ENCODE results near the gene CCDC88B.

The CCDC88B gene, protein sequence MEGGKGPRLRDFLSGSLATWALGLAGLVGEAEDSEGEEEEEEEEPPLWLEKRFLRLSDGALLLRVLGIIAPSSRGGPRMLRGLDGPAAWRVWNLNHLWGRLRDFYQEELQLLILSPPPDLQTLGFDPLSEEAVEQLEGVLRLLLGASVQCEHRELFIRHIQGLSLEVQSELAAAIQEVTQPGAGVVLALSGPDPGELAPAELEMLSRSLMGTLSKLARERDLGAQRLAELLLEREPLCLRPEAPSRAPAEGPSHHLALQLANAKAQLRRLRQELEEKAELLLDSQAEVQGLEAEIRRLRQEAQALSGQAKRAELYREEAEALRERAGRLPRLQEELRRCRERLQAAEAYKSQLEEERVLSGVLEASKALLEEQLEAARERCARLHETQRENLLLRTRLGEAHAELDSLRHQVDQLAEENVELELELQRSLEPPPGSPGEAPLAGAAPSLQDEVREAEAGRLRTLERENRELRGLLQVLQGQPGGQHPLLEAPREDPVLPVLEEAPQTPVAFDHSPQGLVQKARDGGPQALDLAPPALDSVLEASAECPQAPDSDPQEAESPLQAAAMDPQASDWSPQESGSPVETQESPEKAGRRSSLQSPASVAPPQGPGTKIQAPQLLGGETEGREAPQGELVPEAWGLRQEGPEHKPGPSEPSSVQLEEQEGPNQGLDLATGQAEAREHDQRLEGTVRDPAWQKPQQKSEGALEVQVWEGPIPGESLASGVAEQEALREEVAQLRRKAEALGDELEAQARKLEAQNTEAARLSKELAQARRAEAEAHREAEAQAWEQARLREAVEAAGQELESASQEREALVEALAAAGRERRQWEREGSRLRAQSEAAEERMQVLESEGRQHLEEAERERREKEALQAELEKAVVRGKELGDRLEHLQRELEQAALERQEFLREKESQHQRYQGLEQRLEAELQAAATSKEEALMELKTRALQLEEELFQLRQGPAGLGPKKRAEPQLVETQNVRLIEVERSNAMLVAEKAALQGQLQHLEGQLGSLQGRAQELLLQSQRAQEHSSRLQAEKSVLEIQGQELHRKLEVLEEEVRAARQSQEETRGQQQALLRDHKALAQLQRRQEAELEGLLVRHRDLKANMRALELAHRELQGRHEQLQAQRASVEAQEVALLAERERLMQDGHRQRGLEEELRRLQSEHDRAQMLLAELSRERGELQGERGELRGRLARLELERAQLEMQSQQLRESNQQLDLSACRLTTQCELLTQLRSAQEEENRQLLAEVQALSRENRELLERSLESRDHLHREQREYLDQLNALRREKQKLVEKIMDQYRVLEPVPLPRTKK (N-terminal part only)

DNA sequence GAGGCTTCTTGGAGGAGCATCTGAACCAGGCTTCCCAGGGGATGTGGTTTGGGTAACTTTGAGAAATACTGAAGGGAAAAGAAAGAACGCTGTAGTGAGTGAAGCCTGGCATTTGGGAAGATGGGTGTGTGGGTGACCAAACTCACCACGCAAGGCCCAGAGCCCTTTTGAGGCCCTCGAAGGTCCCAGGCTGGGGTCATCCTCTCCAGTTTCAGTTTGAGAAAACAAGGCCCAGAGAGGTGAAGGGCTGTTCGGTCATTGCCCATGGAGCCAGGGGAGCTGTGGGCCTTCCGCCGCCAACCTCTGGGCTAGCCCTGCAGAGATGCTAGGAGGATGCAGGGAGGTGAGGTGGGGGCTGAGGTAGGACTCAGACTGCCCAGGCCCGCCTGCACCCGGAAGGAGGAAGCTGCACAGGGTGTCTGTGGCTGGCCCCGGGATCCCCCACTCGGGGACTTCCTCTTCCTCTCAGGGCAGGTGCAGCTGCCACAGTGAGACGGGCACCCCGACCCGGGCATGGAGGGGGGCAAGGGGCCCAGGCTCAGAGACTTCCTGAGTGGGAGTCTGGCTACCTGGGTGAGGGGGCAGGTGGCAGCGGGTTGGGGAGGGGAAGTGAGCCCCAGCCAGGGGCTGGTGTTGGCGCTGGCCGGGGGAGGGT is at the start of gene CCDC88B:
CCDC88B (plus strand) TSS at position 451 of the 655 bp plus-strand sequence; CDS start at position 514, 63 bp downstream.
- peak; percentile 54 for DNase-seq (ENCODE audit: low read depth)

DNA sequence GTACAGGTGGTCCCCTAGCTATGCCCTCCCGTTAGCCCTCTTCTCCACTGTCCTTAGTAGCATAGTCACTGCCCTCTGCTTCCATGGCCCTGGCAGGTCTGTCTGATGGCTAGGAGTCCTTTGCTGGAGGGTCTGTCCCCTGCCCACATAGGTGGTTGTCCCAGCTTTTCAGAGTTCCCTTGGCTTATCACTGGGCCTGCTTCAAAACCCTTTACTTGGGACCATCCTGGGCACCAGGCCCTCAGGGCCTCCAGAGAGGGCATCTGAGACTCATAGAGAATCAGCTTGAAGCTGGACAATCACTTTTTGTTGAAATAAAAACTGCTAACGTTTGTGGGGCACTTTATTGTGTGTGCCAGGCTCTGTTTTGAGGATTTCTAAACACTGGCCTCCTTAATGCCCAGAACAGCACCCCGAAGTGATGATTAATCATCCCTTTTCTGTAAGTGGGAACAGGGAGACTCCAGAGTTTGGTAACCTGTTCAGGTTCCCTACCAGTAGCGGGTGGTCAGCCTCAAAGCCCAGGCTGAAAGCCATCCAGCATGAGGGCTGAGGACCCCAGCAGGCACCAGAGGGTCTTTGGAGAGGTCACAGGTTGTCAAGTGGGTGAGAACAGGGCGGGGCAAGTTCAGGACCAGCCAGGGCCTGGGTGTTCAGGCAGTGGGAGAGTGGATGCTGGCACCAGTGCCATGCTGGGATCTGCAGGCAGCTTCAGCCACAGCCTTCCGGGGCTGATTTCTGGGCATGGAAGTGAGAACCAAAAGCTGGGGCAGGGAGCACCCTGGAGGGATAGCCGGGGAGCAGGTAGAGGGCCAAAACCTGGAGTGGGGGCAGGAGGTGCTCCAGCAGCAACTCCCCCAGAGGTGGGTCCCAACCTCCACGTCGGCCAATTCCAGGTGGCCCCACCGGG is 49.4 kb upstream of the CCDC88B start:
- no peak for DNase-seq (ENCODE audit: low read depth)

DNA sequence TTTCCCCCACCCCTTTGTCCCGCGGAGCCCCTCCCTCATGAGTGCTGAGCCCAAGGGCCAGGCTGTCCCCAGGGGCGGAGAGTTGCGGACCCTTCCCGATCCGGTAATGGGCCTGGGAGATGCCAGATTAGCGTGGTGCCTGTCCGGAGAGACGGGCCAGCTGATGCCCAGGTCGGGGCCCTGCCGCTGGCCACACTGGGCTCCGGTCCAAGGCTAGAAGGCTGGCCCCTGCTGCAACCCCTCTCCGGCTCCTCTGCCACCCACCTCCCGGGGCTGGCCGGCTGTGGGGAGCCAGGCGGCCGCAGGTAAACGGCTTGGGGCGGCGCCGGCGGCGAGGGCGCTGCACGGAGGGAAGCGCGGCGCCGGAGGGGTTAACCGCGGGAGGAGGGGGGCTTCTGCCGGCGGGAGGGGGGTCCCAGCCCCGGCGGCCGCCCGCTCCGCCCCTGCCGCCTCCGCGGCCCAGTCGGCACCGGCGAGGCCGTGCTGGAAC is 48.7 kb upstream of the CCDC88B start, which contains the start of gene KCNK4:
KCNK4 (plus strand) TSS at position 41 of the 490 bp plus-strand sequence. CDS start 1,717 bp downstream, outside the sequence.
- no peak for DNase-seq (ENCODE audit: low read depth)

DNA sequence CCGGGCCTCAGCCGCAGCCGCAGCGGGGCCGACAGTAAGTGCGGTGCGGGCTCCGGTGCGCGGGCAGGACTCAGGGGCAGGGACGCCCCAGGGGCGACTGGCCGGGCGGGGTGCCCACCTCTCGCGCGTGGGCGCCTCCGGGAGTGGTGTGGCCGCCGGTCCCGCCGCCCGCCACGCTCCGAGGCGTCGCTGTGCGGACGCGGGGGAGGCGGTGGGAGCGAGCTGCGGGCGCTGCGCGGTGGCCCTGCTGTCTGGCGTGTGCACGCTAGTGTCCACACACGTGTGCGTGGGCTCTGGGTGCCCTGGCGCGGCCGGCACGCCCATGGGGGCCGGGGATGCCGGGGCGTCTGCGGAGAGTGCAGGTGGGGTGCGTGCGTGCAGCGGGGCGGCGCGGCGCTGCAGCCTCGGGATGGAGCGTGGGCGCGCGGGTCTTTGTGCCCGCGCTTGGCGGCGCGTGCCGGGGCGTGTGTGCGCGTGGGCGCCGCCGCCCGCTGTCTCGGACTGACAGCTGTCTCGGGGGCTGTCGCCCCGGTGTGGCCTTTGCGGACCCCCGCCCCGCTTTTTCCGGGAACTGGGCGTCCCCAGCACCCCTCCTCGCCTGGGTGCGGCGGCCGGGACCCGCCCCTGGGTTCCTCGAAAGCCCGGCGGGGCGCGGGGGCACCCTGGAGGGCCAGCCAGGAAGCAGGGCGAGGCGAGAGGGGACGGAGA is 48.1 kb upstream of the CCDC88B start:
- no peak for DNase-seq (ENCODE audit: low read depth)

DNA sequence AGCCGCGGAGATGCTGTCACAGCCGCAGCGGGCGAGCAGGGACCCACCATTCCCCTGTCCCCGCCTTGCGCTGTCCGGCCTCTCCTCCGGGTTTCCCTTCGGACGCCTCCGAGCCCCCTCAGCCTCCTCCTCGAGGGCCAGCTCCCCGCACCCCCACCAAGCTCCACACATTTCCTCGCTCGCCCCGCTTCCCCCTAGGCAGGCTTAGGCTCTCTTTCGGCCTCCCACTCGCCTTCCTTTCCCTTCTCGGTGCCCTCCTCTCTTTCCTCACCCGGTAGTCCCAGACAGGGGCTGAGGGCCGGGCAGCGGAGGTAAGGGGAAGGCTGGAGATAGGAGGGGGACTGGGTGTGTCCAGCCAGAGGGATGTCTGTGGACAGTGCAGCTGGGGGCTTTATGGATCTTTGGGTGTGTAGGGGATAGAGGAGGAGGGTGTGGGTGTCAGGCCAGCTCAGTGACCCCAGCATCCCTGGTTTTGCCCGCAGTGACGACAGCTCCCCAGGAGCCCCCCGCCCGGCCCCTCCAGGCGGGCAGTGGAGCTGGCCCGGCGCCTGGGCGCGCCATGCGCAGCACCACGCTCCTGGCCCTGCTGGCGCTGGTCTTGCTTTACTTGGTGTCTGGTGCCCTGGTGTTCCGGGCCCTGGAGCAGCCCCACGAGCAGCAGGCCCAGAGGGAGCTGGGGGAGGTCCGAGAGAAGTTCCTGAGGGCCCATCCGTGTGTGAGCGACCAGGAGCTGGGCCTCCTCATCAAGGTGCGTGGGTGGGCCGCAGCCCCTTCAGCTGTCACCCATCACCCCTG is 47.3 kb upstream of the CCDC88B start:
- no peak for DNase-seq (ENCODE audit: low read depth)

DNA sequence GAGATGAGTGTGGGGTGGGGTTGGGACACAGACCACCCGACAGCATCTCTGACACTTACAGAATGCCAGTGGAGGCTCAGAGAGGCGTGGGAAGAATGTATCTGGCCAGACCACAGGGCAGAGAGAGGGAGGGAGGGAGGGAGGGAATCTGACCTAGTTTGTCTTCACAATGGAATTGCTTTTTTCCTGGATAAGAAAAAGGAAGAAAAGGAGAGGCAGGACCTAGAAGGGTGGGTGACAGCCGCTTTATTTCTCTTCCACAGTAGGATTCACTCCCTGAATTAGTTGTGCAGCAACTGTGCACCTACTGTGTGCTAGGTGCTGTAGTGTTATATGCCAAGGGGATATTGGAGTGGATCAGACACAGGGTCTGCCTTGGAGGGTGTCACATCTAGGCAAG is 45.2 kb upstream of the CCDC88B start:
- no peak for DNase-seq (ENCODE audit: low read depth)

DNA sequence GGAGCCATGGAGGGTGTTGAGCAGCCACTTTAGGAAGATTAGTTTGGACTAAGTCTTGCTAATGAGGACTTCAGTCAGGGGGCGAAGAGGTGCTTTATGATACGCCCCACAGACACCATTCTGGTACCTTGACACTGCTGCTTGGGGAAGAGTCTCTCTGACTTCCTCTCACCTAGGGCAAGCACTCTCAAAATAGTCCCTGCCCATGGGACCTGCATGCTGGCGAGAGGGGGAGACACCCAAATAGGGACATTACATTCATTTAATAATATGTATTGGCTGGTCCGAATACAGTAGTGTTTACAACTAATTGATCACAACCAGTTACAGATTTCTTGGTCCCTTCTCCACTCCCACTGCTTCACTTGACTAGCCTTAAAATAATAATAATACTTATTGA is 44.2 kb upstream of the CCDC88B start:
- no peak for DNase-seq (ENCODE audit: low read depth)

DNA sequence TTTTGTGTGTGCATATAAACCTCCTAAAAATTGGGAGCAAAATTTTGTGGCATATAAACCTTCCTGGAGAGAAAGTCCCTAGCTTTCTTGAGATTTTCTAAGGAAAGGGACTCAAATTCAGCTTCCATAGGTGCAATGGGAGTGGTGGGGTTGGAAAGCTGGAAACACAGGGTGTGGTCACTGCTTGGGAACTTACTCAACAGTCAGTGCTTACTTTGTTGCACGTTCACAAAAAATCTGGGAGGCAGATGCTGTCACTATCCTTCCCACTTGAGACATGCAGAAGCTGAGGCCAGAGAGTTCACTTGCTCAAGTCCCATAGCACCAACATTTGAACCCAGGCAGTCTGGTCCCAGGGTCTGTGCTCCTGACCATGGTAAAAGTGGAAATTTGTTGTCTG is 43.8 kb upstream of the CCDC88B start:
- DNase-seq (ENCODE audit: low read depth), result no peak

DNA sequence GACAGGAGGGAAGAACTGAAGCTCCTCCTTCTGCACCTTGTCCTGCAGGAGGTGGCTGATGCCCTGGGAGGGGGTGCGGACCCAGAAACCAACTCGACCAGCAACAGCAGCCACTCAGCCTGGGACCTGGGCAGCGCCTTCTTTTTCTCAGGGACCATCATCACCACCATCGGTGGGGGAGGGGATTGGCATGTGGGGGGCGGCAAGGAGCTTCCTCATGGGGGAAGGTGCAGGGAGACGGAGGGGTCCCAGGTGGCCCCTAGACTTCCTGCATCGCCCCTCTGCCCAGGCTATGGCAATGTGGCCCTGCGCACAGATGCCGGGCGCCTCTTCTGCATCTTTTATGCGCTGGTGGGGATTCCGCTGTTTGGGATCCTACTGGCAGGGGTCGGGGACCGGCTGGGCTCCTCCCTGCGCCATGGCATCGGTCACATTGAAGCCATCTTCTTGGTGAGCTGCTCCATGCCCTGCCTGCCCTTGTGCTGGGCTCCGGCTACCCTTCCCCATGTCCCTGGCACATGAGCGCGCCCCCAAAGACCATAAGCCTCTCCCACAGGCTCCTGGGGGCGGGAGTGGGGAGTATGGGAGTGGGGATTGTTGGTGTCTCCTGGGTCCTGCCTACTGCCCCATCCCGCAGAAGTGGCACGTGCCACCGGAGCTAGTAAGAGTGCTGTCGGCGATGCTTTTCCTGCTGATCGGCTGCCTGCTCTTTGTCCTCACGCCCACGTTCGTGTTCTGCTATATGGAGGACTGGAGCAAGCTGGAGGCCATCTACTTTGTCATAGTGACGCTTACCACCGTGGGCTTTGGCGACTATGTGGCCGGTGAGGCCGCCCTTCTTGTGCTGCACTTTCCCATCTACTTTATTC is 42.9 kb upstream of the CCDC88B start:
- DNase-seq (ENCODE audit: low read depth), result no peak

DNA sequence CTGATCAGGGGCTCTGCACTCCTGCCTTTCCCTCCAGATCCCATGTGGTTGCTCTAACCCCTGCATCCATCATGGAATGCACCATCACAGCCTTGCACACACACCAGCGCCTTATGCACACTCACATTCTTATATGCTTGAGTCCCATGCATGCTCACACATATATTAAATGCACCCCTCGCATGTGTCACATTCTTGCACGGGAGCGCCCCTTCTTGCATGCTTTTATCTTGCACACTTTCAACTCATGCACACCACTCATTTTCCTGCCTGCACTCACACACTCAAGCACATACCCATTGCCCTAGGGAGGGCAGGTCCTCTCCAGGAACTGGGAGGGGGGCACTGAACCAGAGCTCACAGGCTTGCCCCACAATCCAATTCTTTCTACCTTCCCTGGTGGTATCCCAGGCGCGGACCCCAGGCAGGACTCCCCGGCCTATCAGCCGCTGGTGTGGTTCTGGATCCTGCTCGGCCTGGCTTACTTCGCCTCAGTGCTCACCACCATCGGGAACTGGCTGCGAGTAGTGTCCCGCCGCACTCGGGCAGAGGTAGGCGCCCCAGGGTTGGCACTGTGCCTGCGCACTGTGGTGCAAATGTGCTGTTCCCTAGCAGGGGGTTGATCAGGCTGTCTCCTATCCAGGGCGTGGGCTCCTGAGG is 42.2 kb upstream of the CCDC88B start:
- no peak for DNase-seq (ENCODE audit: low read depth)

DNA sequence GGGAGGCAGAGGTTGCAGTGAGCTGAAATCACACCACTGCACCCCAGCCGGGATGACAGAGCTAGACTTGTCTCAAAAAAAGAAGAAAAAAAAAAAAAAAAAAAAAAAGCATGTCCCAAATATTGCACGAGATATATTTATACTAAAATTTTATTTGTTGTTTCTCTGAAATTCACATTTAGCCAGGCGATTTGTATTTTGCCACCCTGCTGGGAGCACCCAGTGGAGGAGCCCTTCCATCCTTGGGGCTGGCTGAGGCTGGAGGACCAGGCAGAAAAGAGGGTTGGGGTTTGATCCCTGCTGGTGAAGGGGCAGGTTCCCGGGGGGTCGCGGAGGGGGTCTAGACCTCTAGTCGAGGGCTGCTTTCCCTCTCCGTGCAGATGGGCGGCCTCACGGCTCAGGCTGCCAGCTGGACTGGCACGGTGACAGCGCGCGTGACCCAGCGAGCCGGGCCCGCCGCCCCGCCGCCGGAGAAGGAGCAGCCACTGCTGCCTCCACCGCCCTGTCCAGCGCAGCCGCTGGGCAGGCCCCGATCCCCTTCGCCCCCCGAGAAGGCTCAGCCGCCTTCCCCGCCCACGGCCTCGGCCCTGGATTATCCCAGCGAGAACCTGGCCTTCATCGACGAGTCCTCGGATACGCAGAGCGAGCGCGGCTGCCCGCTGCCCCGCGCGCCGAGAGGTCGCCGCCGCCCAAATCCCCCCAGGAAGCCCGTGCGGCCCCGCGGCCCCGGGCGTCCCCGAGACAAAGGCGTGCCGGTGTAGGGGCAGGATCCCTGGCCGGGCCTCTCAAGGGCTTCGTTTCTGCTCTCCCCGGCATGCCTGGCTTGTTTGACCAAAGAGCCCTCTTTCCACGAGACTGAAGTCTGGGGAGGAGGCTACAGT is 40.8 kb upstream of the CCDC88B start:
- no peak for DNase-seq (ENCODE audit: low read depth)

DNA sequence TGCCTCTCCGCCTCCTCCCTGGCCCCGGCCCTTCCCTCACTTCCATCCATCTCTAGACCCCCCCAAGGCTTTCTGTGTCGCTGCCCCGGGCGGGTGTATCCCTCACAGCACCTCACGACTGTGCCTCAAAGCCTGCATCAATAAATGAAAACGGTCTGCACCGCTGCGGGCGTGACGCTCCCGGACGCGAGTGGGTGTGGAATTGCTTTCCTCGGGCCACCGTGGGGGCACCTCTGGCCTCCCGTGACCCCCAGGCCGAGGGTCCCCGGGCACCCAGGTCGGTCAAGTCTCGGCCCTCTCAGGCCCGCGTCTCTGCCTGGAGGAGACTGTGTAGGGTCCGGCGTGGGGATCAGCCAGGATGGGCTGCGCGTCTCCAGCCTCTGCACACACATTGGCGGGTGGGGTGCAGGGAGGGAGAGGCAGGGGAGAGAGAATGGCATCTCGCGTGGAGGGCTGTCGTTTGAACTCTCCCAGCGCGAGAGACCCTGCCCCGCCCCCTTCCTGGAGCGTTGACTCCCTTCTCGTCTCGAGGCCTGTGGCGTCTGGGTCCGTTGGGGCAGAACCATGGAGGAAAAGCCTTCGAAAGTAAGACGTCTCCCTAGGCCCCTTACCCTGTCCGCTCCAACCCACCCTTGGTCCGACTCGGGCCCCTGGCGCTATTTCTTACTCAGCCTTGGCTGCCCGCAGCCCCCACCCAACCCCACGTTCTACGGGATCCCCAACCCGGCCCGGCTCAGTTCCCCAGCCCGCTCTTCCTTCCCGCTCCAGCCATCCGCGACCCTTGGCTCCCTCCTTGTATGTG is 40.0 kb upstream of the CCDC88B start, which contains the start of gene CATSPERZ:
CATSPERZ (plus strand) TSS at position 512 of the 802 bp plus-strand sequence; CDS start at position 565, 53 bp downstream.
- DNase-seq (ENCODE audit: low read depth), result no peak

DNA sequence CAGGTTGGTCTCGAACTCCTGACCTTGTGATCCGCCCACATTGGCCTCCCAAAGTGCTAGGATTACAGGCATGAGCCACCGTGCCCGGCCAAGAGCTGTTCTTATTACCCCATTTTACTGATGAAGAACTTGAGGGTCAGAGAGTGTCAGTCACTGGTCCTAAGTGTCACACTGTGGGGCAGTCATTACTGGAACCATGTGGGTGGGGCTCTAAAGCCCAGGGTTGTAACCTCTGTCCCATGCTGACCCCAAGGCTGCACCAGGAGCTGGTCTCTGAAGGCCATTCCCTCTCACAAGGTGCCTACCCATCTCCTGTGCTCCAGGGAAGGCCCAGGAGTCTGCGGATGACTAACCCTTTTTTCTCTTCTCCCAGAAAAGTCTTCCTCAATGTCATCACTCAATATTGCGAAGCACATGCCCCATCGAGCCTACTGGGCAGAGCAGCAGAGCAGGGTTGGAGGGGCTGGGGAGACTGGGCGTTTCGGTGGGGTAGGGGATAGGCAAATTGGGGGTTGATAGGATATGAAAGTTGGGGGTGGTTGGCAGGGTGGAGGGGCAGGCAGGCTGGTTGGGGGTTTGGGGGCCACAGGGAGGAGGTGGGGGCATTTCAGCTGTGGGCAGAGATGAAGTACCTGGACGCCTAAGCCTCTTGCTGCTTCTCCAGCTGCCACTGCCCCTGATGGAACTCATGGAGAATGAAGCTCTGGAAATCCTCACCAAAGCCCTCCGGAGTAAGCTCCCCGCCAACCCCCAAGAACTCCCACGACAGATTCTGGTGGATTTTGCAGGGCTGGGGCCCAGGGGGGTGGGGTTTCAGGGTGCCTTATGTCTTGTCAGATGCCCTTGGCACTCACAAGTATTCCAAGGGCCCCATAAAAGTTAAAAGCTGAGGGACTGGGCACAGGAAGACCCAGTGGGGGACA is 36.6 kb upstream of the CCDC88B start:
- DNase-seq (ENCODE audit: low read depth), result no peak

DNA sequence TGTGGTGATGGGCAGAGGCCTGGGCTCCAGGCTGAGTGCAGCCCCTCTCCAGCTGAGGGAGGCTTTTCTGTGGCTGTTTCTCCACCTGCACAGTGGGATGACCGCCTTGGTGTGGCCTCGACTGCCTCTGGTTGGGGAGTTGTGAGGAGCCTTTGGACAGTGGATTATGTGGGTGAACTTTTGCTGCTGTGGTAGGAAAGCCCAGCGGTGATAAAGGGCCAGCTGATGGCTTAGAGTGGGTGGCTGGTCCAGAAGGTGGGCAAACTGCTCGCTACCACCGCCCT is 36.0 kb upstream of the CCDC88B start:
- no peak for DNase-seq (ENCODE audit: low read depth)

Data from stimulated activated CD8-positive, alpha-beta memory T cell treated with anti-CD3 and anti-CD28 coated beads, Interleukin-15, amount 100 ng/mL, for 24 hours (primary cell).